Loucy (cell line): ENCODE results near the gene KRTAP4-2.

Experiments used
- EZH2phosphoT487 ChIP-seq: fragments of 200-600 bp; IDR thresholded peaks from 2 replicates; pipeline ENCODE4 v1.6.1; 2018; ENCODE audit warnings: antibody characterized with exemption, mild to moderate bottlenecking, moderate library complexity, borderline replicate concordance
- TF ChIP-seq, protein P1 (sequence below): fragments of 200-600 bp; sonication (generic); conservative IDR thresholded peaks from 2 replicates; pipeline ENCODE4 v1.5.1; 2014; ENCODE audit warnings: mild to moderate bottlenecking, antibody characterized with exemption, low read length

DNA sequence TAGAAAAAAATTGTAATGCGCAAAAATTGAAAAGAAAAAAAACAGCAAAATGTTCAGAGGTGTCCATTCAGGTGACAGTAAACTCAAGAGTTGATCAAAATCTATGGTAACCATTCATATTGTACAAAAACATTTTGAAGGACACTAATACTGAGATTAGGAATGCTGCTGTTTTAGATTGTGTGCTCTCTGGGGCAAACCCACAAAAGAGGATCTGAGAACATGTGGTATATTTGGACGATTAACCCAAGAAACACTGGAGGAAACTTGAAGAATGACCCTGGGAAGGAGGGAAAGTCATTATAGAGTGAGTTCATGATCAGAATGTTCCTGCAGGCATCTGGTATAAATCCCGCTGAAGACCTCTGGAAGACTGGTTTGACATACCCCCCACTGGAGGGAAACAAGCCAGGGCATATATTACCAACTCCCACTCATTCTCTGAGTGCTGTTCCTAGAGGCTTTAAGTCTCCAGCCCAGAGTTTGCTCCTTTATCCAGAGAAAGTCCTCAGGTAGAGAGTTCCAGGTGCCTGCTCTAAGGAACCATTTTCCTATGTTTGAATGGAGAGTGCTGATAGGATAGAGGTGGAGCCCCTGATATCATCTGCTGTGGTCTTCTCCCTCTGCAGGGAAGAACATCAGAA, 1.2 kb downstream of the KRTAP4-2 start:
- TF ChIP-seq, protein P1, sequence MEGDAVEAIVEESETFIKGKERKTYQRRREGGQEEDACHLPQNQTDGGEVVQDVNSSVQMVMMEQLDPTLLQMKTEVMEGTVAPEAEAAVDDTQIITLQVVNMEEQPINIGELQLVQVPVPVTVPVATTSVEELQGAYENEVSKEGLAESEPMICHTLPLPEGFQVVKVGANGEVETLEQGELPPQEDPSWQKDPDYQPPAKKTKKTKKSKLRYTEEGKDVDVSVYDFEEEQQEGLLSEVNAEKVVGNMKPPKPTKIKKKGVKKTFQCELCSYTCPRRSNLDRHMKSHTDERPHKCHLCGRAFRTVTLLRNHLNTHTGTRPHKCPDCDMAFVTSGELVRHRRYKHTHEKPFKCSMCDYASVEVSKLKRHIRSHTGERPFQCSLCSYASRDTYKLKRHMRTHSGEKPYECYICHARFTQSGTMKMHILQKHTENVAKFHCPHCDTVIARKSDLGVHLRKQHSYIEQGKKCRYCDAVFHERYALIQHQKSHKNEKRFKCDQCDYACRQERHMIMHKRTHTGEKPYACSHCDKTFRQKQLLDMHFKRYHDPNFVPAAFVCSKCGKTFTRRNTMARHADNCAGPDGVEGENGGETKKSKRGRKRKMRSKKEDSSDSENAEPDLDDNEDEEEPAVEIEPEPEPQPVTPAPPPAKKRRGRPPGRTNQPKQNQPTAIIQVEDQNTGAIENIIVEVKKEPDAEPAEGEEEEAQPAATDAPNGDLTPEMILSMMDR: no peak
- no peak for TF ChIP-seq EZH2phosphoT487
